CD4-positive, CD25-positive, alpha-beta regulatory T cell (primary cell): Measurements from ENCODE around the gene LRP2. TPM values are rescaled to one million over a fixed set of nuclear protein-coding genes. Genes with fewer than 3 reads are reported as not detected.
"Not testable (repeated sequence)": the region's sequence is repeated elsewhere in the genome, so short reads cannot be mapped to it uniquely, and the experiment has no call there.

Experiments used
- ATAC-seq, 2 donors: fragments of 150-1000 bp; cut with Tn5 transposase; one replicate each; pipeline ENCODE4 v1.10.0; 2021; ENCODE audit warnings: low read depth in 2 of 2, moderate number of reproducible peaks in 2 of 2, moderate library complexity in 1 of 2
- DNase-seq, 3 donors: peaks; one replicate each; pipeline versions ENCODE4 v3.0.0 to v3.0.0-alpha.2; 2012 to 2022; ENCODE audit warnings: mixed read lengths in 1 of 3
- H3K27ac ChIP-seq: one replicate; pipeline ENCODE4 v1.7.0; 2013; ENCODE audit warnings: mild to moderate bottlenecking, low read length; ENCODE audit not compliant: insufficient read depth, poor library complexity, severe bottlenecking
- H3K27me3 ChIP-seq: one replicate; pipeline ENCODE4 v1.7.0; 2013; ENCODE audit warnings: low read length; ENCODE audit not compliant: control insufficient read depth, insufficient read depth
- H3K36me3 ChIP-seq: one replicate; pipeline ENCODE4 v1.7.0; 2013; ENCODE audit warnings: mild to moderate bottlenecking, low read length, moderate library complexity; ENCODE audit not compliant: control insufficient read depth, insufficient read depth
- H3K4me1 ChIP-seq: 2 replicates; pipeline ENCODE4 v1.7.0; 2013; ENCODE audit warnings: mild to moderate bottlenecking, low read length; ENCODE audit not compliant: insufficient read depth, control insufficient read depth, poor library complexity, severe bottlenecking
- H3K4me3 ChIP-seq: one replicate; pipeline ENCODE4 v1.7.0; 2013; ENCODE audit warnings: low read depth, mild to moderate bottlenecking, low read length, moderate library complexity
- H3K9me3 ChIP-seq, 2 experiments: 1 replicate in 1 of 2; 2 replicates in 1 of 2; pipeline ENCODE4 v1.7.0; 2013; ENCODE audit warnings: low read length in 2 of 2, mild to moderate bottlenecking in 1 of 2, moderate library complexity in 1 of 2; ENCODE audit not compliant: control insufficient read depth in 2 of 2
- H3K27ac Mint-ChIP-seq, 3 donors: one replicate each; pipeline ENCODE4 v1.8.0; 2020 to 2022; ENCODE audit warnings: mild to moderate bottlenecking in 3 of 3, mixed read lengths in 3 of 3, moderate library complexity in 2 of 3
- H3K27me3 Mint-ChIP-seq: one replicate; pipeline ENCODE4 v1.8.0; 2022; ENCODE audit warnings: mild to moderate bottlenecking, mixed read lengths
- H3K36me3 Mint-ChIP-seq: one replicate; pipeline ENCODE4 v1.8.0; 2020; ENCODE audit warnings: mixed read lengths
- H3K4me1 Mint-ChIP-seq, 4 donors: one replicate each; pipeline ENCODE4 v1.8.0; 2020 to 2022; ENCODE audit warnings: mixed read lengths in 4 of 4, mild to moderate bottlenecking in 1 of 4
- H3K4me3 Mint-ChIP-seq, 4 donors: one replicate each; pipeline ENCODE4 v1.8.0; 2020 to 2022; ENCODE audit warnings: mild to moderate bottlenecking in 4 of 4, mixed read lengths in 4 of 4, moderate library complexity in 3 of 4
- H3K9me3 Mint-ChIP-seq, 7 donors: one replicate each; pipeline ENCODE4 v1.8.0; 2020 to 2022; ENCODE audit warnings: mixed read lengths in 7 of 7, mild to moderate bottlenecking in 3 of 7, moderate library complexity in 2 of 7
- polyA plus RNA-seq, 4 donors: library from polyadenylated mRNA; unstranded; fragments of 300-500 nt; fragmentation: Illumina TruSeq; gene quantifications; one replicate each; pipeline ENCODE4 v1.2.3, GENCODE V29; 2021
- total RNA-seq: library from RNA; stranded (reverse); gene quantifications from one replicate; pipeline ENCODE4 v1.2.3, GENCODE V29; 2022

Gene LRP2
- total and polyA plus RNA-seq, 5 donors from 2014 or later: not detected

DNA sequence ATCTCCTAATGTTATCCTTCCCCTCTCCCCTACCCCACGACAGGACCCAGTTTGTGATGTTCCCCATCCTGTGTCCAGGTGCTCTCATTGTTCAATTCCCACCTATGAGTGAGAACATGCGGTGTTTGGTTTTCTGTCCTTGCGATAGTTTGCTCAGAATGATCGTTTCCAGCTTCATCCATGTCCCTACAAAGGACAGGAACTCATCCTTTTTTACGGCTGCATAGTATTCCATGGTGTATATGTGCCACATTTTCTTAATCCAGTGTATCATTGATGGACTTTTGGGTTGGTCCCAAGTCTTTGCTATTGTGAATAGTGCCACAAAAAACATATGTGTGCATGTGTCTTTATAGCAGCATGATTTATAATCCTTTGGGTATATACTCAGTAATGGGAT is 54.0 kb downstream of the LRP2 start:
- H3K4me1 Mint-ChIP-seq, ATAC-seq, H3K27ac ChIP-seq, DNase-seq, H3K27me3 ChIP-seq, H3K27ac Mint-ChIP-seq, H3K9me3 ChIP-seq, H3K4me3 ChIP-seq, H3K4me1 ChIP-seq, H3K27me3 Mint-ChIP-seq, H3K36me3 Mint-ChIP-seq, H3K4me3 Mint-ChIP-seq, H3K36me3 ChIP-seq: not testable (repeated sequence)
- H3K9me3 Mint-ChIP-seq: peaks cover 0 to 14% (median 1%) of the 10 kb centered on the region in 7 donors

DNA sequence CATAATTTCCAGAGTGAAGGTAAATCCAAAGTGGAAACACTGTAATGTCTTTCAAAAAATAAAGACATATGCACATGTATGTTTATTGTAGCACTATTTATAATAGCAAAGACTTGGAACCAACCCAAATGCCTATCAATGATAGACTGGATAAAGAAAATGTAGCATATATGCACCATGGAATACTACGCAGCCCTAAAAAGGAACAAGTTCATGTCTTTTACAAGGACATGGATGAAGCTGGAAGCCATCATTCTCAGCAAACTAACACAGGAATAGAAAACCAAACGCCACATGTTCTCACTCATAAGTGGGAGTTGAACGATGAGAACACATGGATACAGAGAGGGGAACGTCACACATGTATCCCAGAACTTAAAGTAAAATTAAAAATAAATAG is 57.6 kb downstream of the LRP2 start:
- H3K4me3 ChIP-seq, ATAC-seq, H3K36me3 ChIP-seq, H3K27me3 Mint-ChIP-seq, H3K27ac ChIP-seq, H3K27me3 ChIP-seq, H3K27ac Mint-ChIP-seq, H3K36me3 Mint-ChIP-seq, DNase-seq, H3K9me3 Mint-ChIP-seq, H3K4me1 ChIP-seq, H3K9me3 ChIP-seq, H3K4me3 Mint-ChIP-seq, H3K4me1 Mint-ChIP-seq: not testable (repeated sequence)

DNA sequence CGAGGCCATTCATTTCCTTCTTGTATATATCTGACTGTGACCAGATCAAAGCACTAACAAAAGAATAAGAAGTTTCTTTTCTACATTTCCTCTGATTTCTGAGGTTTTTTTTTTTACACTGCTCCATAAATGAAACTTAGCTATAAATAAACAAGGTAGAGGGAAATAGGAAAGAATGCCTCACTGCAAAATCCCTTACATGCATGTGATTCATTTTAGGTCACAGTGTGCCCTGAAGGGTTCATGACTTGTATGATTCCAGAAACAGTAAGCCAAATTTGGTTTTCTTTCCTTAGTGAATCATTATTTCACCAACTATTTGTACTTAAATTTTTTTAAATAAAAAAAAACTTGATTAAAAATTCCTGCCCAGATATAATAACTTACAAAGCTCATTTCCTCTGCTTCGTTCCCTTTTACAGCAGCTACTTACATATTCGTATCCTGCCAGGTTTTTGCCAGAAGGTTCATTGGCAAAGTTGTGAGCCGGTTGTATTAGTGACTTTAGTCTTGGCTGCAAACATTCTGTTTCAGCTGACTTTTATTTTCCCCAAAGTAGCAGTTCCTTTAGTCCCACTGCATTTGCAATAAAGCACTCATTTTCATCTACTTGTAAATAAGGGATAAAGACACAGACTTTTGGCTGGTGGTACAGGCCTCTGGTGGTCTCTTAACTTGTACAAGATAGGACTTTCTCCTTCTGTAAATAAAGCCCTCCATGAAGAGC is 58.6 kb downstream of the LRP2 start:
- Mint-ChIP-seq H3K27me3 (peaks cover 6% of the 10 kb centered on the region), H3K27ac (no peak overlapping the region), H3K4me1 (no peaks in the 10 kb centered on the region), H3K36me3 (no peaks in the 10 kb centered on the region), H3K9me3 (peaks cover 0 to 4% (median 0%) of the 10 kb centered on the region in 7 donors), H3K4me3 (no peak overlapping the region)
- no peak overlapping the region for H3K27ac ChIP-seq
- no peaks in the 10 kb centered on the region for H3K9me3 ChIP-seq
- DNase-seq: no peak
- ATAC-seq: no peak
- no peaks in the 10 kb centered on the region for H3K36me3 ChIP-seq
- peaks cover 3% of the 10 kb centered on the region for H3K27me3 ChIP-seq
- no peaks in the 10 kb centered on the region for H3K4me1 ChIP-seq
- no peak overlapping the region for H3K4me3 ChIP-seq

DNA sequence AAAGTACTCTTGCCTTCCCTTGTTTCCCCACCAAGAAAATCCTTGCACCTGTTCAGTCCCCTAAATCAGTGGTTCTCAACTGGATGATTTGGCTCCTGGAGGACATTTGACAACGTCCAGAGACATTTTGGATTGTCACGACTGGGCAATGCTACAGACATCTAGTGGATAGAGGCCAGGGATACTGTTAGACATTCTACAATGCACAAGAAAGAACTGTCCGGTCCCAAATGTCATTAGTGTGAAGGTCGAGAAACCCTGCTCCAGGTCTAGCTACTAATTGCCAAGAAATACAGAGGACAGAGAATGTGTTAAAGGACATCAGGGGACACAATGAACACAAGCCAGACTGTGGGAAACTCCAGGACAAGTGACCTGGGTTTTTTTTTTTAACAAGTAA is 60.0 kb downstream of the LRP2 start:
- Histone ChIP-seq H3K27ac (no peak overlapping the region), H3K4me1 (no peaks in the 10 kb centered on the region), H3K9me3 (no peaks in the 10 kb centered on the region), H3K36me3 (no peaks in the 10 kb centered on the region), H3K27me3 (peaks cover 3% of the 10 kb centered on the region), H3K4me3 (no peak overlapping the region)
- H3K9me3 Mint-ChIP-seq: peaks cover 0 to 4% (median 0%) of the 10 kb centered on the region in 7 donors
- H3K27ac Mint-ChIP-seq: no peak overlapping the region
- peaks cover 6% of the 10 kb centered on the region for H3K27me3 Mint-ChIP-seq
- ATAC-seq: no peak
- H3K4me3 Mint-ChIP-seq: no peak overlapping the region
- no peaks in the 10 kb centered on the region for H3K36me3 Mint-ChIP-seq
- no peaks in the 10 kb centered on the region for H3K4me1 Mint-ChIP-seq
- DNase-seq: no peak

DNA sequence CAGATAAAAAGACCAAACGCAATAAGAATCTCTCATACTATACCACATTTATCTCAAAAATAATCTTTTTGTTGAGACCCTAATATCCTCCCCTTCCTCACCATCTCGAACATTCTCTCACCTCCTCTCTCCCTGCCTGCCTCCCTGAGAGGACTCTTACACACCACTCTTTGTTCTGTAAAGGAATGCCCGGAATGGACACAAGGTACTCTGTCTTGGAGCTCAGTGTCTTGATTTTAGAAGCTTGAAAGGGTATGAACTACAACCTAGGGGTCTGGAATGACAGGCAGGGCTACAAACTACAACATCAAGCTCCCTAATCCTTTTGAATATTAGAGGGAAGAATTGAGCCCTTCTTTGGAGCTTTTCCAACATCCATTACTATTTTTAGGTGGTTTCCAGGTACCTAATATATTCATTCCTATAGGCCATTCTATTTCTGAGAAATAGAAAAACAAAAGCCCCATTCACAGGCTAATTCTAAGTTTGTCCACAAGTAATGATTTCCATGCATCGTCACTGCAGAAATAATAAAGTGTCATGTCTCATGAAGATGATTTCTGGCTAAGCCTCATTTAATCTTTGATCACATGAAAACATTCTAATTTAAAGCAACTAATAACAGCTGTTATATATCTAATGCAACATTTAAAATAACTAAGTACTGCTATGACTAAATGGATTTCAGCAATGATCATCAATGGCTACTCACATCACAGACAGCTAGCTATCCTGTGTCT is 60.6 kb downstream of the LRP2 start:
- no peak overlapping the region for H3K27ac ChIP-seq
- DNase-seq (no peak), ATAC-seq (no peak)
- H3K4me3 Mint-ChIP-seq: no peak overlapping the region
- H3K9me3 ChIP-seq: no peaks in the 10 kb centered on the region
- no peaks in the 10 kb centered on the region for H3K36me3 Mint-ChIP-seq
- no peak overlapping the region for H3K4me3 ChIP-seq
- no peaks in the 10 kb centered on the region for H3K36me3 ChIP-seq
- H3K4me1 Mint-ChIP-seq: no peaks in the 10 kb centered on the region
- H3K9me3 Mint-ChIP-seq: peaks cover 0 to 4% (median 0%) of the 10 kb centered on the region in 7 donors
- peaks cover 3% of the 10 kb centered on the region for H3K27me3 ChIP-seq
- peaks cover 6% of the 10 kb centered on the region for H3K27me3 Mint-ChIP-seq
- no peaks in the 10 kb centered on the region for H3K4me1 ChIP-seq
- H3K27ac Mint-ChIP-seq: no peak overlapping the region

DNA sequence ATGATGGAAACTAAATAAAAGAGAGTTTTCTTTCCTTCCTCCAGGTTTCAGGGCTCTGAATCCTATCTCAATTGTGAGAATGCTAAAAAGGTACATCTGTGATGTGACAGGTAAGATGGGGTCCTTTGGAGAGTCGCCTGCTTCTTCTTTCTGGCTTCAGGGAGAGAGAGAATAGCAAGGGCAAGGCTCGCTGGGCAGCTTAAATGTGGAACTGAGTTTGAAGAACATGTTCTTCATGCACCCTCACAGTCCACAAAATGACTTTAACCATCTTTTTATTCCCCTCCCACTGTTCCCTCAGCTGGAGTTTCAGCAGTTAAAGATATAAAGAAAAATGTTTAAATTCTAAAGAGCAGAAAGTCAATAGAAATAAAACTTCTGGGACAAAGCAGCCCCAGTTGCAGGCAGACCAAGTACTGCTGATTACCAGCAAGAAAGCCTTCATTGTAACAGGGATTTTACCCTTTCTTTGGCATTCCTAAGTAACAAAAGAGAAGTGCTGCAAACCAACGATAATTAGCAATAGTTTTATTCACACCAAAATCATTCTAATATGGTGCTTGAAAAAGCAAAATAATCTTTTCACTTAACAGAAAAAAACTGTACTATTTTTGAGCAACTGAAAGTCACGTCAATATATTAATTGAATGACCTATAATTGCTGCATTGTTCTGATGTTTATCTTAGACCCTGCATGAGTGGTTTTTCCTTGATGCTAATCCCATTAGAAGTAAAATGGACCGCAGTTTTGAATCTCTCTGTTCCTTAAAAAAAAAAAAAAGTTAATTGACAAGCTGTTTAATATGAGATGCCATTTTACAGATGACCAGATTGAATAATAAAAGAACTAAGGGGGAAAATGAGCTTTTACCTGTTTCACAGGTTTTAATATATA is 61.5 kb downstream of the LRP2 start:
- H3K4me3 ChIP-seq: no peak overlapping the region
- Mint-ChIP-seq H3K4me1 (no peaks in the 10 kb centered on the region), H3K27ac (no peak overlapping the region), H3K4me3 (no peak overlapping the region), H3K36me3 (no peaks in the 10 kb centered on the region), H3K27me3 (peaks cover 6% of the 10 kb centered on the region), H3K9me3 (peaks cover 0 to 4% (median 0%) of the 10 kb centered on the region in 7 donors)
- no peak overlapping the region for H3K27ac ChIP-seq
- DNase-seq: no peak
- ATAC-seq: no peak
- H3K27me3 ChIP-seq: peaks cover 3% of the 10 kb centered on the region
- no peaks in the 10 kb centered on the region for H3K36me3 ChIP-seq
- H3K9me3 ChIP-seq: no peaks in the 10 kb centered on the region
- H3K4me1 ChIP-seq: no peaks in the 10 kb centered on the region

DNA sequence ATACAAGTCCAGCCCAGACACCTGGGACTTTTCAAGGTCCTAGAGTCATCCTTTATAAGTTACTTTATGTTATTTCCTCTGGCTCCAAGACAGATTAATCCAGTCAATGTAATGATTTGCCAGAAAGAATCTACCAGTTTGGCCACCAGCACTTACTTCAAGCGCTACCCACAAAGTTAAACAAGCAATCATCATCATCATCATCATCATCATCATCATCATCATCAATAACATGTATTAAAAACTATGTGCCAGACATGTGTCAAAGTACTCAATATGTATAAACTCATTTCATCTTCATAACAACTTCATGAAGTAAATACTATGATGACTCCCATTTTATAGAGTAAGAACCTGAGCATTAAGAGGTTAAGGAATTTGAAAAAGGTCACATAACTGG is 64.3 kb downstream of the LRP2 start:
- no peaks in the 10 kb centered on the region for H3K36me3 Mint-ChIP-seq
- H3K27ac ChIP-seq: no peak overlapping the region
- H3K27me3 Mint-ChIP-seq: peaks cover 6% of the 10 kb centered on the region
- H3K4me1 Mint-ChIP-seq: no peaks in the 10 kb centered on the region
- H3K27me3 ChIP-seq: peaks cover 3% of the 10 kb centered on the region
- peaks cover 0 to 2% (median 0%) of the 10 kb centered on the region in 7 donors for H3K9me3 Mint-ChIP-seq
- no peak overlapping the region for H3K4me3 ChIP-seq
- no peak overlapping the region for H3K27ac Mint-ChIP-seq
- no peaks in the 10 kb centered on the region for H3K9me3 ChIP-seq
- H3K4me1 ChIP-seq: no peaks in the 10 kb centered on the region
- no peak overlapping the region for H3K4me3 Mint-ChIP-seq
- DNase-seq (no peak), ATAC-seq (no peak)
- H3K36me3 ChIP-seq: no peaks in the 10 kb centered on the region
